ENCODE data around the gene ATP1A3.

ATP1A3 gene

DNA sequence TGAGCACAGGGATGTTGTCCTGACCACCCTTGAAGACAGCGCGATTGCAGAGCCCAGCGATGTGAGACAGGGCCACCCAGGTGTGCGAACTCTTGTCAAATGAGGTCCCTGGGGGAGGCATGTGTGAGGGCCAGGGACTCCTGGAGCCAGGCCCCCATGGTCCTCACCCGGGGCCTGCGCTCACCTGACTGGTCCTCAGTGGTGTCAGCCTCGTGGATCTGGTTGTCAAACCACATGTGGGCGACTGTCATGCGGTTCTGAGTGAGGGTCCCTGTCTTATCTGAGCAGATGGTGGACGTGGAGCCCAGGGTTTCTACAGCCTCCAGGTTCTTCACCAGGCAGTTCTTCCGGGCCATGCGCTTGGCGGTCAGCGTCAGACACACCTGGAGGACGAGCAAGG is 12.3 kb downstream of the ATP1A3 start:
- no peak for FAIRE-seq

DNA sequence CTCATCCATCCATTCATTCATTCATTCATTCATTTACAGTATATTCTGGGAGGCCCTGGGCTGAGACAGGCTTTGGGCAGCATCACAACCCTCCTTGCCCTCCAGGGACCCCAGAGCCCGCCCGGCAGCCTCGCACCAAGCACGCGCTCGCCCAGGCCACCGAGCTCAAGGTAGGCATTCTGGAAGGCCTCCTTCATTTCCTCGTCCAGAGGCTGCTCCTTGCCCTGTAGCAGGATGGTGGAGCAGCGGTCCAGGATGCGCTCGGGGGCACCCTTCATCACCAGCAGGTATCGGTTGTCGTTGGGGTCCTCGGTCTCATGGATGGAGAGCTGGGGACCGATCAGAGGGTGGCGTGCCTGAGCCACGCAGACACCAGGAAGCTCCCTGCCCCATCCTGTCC is 15.6 kb downstream of the ATP1A3 start:
- no peak for FAIRE-seq

DNA sequence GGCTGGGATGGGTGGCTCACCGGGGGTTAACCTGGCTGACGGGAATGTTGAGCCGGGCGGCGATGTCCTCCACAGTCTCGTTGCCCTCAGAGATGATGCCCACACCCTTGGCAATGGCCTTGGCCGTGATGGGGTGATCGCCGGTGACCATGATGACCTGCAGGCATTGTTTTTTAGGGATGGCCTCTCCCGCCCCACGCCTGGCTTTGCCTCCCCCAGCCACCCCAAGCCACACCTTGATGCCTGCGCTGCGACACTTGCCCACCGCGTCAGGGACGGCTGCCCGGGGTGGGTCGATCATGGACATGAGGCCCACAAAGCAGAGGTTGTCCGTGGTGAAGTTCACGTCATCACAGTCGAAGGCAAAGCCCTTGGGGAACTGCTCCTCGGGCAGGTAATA is 16.1 kb downstream of the ATP1A3 start:
- no peak for FAIRE-seq

DNA sequence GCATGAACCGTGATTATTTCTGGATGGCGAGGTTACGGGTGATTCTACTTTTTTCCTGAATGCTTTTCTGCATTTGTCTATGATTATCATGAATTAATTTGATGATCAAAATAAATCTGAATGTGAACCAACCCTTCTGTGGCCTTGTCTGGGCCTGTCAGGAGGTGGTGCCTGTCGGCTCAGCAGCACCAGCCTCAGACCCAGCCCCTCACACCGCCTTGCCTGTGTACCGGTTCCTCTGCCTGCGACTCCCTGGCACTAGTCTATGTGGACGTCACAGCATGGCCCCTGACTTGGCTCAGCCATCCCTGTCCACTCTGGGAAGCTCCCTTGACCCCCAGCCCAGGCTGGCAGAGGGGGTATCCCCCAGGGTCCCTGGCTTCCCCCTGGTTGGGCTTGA is 19.4 kb downstream of the ATP1A3 start:
- no peak for FAIRE-seq

GRCh38 chr19:41971363-41971762 is 22.7 kb downstream of the ATP1A3 start:
- FAIRE-seq, result no peak

- no peak for FAIRE-seq
Observed at GRCh38 chr19:41969772-41970458, 24.1 kb downstream of the ATP1A3 start.

GRCh38 chr19:41968751-41969595 is 25.1 kb downstream of the ATP1A3 start:
- no peak for FAIRE-seq

GRCh38 chr19:41967054-41967783 is 26.8 kb downstream of the ATP1A3 start:
- no peak for FAIRE-seq

- FAIRE-seq, result no peak
Observed at GRCh38 chr19:41965106-41965505, 28.9 kb downstream of the ATP1A3 start.

DNA sequence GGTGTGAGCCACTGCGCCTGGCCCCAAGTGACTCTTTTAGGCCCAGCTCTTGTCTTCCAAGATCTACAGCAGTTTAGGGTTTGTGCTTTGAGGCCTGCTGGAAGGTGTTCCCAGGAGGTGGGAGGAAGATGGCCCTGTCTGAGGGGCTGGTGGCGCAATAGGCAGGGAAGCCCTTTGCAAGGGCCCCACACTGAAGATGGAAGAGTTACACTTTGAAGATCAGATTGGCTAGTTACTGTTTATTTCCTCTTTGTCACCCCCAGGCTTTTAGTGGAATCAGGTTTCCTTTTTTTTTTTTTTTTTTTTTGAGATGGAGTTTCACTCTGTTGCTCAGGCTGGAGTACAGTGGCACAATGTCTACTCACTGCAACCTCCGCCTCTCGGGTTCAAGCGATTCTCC is 33.1 kb downstream of the ATP1A3 start:
- no peak for FAIRE-seq

GRCh38 chr19:41959056-41960053 is 34.7 kb downstream of the ATP1A3 start, which contains the start of gene RABAC1:
RABAC1 (minus strand) TSS chr19:41959321; CDS start chr19:41959292, 29 bp downstream.
- FAIRE-seq, result peak; percentile 87

DNA sequence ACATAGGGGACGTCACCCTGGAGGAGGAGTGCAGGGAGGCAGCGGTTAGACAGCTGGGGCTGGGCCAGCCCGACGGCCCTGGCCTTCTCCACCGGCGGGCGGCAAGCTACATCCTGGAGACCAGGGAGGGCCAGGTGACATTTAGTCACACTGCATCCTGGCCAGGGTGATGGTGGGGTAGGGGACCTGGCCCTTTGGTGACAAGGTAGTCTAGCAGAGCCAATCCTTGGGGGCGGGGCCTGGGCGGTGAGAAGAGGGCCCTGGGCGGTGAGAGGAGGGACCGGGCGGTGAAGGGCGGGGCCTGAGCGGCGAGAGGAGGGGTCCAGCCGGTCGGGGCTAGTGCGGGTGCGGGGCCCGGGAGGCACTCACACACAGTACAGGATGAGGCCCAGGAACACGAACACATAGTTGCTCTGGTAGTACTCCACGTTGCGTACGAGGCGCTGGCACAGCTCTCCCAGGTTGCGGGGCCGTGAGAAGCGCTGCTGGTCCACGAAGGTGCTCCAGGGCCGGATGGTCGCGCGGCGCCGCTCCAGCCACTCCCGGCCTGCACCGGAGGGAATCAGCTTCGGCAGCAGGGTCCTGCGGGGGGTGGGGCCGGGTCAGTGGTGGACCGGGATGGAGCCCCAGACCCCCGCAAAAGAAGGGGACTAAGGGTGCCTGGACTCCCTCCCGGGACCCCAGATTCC is 35.5 kb downstream of the ATP1A3 start:
- FAIRE-seq, result no peak

GRCh38 chr19:41957838-41958366 is 36.1 kb downstream of the ATP1A3 start:
- peak; percentile 85 for FAIRE-seq

GRCh38 chr19:41957161-41957837 is 36.7 kb downstream of the ATP1A3 start:
- no peak for FAIRE-seq

- no peak for FAIRE-seq
Observed at GRCh38 chr19:41956621-41957020, 37.4 kb downstream of the ATP1A3 start.

DNA sequence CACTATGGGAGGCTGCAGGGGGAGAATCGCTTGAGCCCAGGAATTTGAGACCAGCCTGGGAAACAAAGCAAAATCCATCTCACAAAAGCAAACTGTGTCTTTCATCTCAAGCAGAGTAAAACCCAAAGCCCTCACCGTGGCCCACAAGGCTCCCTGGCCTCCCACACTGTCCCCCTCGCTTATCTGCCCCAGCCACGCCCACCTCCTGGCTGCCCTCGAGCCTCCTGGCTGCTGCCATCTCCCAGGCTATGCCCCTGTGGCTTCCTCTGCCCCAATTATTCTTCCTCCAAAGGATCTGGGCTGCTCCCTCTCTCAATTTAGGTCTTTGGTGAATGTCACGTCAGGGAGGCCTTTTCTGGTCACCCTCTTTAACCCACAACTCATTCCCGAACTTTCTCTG is 38.5 kb downstream of the ATP1A3 start:
- FAIRE-seq, result no peak

GRCh38 chr19:41951686-41952172 is 42.3 kb downstream of the ATP1A3 start:
- FAIRE-seq, result no peak

DNA sequence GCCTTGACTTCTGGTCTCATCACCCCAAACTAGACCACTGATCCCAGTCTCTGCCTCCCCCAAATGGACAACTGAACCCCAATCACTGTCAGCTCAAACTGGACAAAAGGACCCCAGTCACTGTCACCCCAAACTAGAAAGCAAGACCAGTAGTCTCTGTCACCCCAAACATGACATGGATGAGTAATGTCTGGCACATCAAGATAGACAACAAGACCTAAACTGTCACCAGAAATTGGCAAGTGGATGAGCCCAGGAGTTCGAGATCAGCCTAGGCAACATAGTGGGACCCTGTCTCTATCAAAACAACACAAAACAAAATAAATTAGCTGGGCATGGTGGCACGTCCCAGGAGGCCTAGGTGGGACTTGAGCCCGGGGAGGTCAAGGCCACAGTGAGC is 46.9 kb downstream of the ATP1A3 start:
- no peak for FAIRE-seq

DNA sequence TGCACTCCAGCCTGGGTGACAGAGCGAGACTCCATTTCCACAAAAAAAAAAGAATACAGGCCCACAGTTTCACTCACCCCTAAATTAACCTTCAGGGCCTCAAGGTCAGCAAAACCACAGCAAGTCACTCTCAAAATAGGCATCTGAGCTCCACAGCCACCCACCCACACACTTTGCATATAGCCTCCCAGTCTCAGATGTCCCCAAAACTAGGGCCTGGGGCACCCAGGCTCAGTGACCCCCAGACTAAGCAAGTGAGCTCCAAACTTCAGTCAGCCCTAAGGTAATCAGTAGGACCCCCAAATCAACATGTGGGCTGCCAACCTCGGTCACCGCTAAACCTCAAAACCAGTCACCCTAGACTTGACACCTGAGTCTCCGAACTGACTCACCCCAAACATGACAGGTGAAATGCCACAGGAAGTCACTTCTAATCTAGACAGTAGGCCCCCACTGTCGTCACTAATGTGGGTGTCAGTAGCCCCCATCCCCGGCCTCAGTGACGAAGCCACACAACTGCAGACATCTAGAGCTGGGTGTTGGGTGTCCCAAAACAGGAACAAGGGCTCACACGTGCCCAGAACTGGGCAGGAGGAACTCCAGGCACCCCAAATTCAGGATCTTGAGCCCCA is 48.8 kb downstream of the ATP1A3 start:
- no peak for FAIRE-seq

DNA sequence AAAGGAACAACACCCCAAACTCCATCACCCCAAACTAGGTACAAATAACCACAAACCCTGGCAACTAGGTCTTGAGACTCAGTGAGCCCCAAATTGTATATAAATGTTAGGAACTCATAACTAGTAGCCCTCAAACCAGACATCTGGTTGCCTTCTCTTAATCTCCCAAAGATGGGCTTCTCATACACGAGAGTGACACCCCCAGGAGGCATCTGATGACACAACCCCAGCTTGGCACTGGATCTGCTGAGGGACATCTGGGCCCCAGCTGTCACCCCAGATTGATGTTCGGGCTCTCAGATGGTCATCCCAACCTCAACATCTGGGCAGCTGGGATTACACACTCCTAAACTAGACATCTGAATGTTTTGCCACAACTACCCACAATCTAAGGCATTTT is 49.7 kb downstream of the ATP1A3 start:
- FAIRE-seq, result no peak

Measured in A204.1 (cell line).